GM12891 (cell line): ENCODE data around the gene RUSF1.

Experiments used
- POLR2A ChIP-seq: IDR thresholded peaks from 2 replicates; pipeline ENCODE4 v1.6.1; 2011; ENCODE audit warnings: low read depth, low read length, control low read depth
- POLR2AphosphoS5 ChIP-seq: IDR thresholded peaks from 2 replicates; pipeline ENCODE4 v1.6.1; 2011; ENCODE audit warnings: low read depth, low read length, control low read depth
- TAF1 ChIP-seq: IDR thresholded peaks from 2 replicates; pipeline ENCODE4 v1.6.1; 2011; ENCODE audit warnings: low read depth, low read length, control low read depth

DNA sequence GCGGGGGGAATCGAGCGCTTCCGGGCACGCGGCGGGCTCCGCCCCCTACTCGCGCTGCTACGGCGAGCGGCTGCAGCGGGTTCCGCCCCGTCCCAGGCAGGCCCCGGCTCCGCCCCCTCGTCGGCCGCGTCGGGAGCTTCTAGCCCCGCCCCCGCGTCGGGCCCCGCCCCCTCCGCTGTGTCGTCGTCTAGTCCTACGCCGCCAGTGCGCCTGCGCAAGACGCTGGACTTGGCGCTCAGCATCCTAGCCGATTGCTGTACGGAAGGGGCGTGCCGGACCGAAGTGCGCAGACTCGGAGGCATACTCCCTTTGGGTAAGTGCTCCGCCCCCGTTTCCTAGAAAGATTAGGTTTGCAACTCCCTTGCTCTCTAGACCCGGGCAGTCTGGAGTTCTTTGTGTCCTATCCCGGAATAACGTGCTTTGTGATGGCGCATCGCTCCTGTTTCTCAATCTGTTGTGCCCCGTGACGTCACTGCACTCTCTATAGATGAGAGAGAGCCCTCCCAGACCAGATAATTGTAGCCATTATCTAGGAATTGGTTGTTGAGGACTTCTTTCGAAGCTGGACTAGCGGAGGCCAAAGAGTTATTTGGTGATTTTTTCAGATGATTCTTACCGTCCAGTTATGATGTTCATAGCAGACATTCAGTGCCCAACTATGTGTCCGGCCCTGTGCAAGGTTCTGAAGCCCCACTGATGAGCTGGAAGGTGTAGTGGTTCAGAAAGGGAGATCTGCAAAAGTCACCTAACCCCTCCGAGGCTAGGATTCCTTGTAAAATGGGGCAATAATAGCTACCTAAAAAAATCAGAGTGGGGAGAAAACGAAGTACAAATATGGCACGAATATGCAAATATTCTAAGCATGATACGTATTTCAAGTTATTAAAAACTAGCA, 48.3 kb downstream of the RUSF1 start:
- TF ChIP-seq POLR2AphosphoS5 (peak; percentile 31; the same call in 1 of the 2 replicates), POLR2A (no peak), TAF1 (no peak)
